ENCODE data around the gene WIPI1.

WIPI1 gene

GRCh38 chr17:68460146-68460545 lies 2.9 kb upstream of the WIPI1 start:
- H3K4ac ChIP-seq (ENCODE audit: low read depth, low read length) = no peak overlapping the region
- no peak for DNase-seq
- H3K27ac ChIP-seq (ENCODE audit: low read depth, low read length) = no peak overlapping the region
- no peak overlapping the region for H4K8ac ChIP-seq (ENCODE audit: low read depth, low read length)
- no peak overlapping the region for H3K4me2 ChIP-seq (ENCODE audit: low read length)
- H3K36me3 ChIP-seq (ENCODE audit: control insufficient read depth, insufficient read depth, low read length) = no peaks in the 10 kb centered on the region
- H4K5ac ChIP-seq (ENCODE audit: low read length) = no peak overlapping the region
- no peak overlapping the region for H2BK15ac ChIP-seq (replicated peaks; ENCODE audit: low read depth)
- no peak overlapping the region for H2BK120ac ChIP-seq (ENCODE audit: low read depth, low read length)
- no peak overlapping the region for H3K23ac ChIP-seq (ENCODE audit: low read length)
- peaks cover 5% of the 10 kb centered on the region for H3K4me1 ChIP-seq (ENCODE audit: control insufficient read depth, low read depth, low read length)
- no CpG with 5 or more reads among the region's 2 CpGs for WGBS (ENCODE audit: extremely low coverage, insufficient coverage, low lambda C conversion rate)
- no peak overlapping the region for H2BK5ac ChIP-seq (ENCODE audit: low read length)
- H3K79me2 ChIP-seq (ENCODE audit: control insufficient read depth, insufficient read depth, low read length) = no peaks in the 10 kb centered on the region
- H2AK5ac ChIP-seq (ENCODE audit: low read length) = no peak overlapping the region
- no peaks in the 10 kb centered on the region for H3K27me3 ChIP-seq (ENCODE audit: insufficient read depth, low read length, poor library complexity)
- H3K18ac ChIP-seq (ENCODE audit: low read length) = no peak overlapping the region
- H3K4me3 ChIP-seq (ENCODE audit: low read length) = no peak overlapping the region
- H3K56ac ChIP-seq (ENCODE audit: low read length) = no peak overlapping the region
- H3K9ac ChIP-seq (ENCODE audit: low read length) = no peak overlapping the region
- H3K79me1 ChIP-seq (ENCODE audit: low read length) = no peaks in the 10 kb centered on the region

DNA sequence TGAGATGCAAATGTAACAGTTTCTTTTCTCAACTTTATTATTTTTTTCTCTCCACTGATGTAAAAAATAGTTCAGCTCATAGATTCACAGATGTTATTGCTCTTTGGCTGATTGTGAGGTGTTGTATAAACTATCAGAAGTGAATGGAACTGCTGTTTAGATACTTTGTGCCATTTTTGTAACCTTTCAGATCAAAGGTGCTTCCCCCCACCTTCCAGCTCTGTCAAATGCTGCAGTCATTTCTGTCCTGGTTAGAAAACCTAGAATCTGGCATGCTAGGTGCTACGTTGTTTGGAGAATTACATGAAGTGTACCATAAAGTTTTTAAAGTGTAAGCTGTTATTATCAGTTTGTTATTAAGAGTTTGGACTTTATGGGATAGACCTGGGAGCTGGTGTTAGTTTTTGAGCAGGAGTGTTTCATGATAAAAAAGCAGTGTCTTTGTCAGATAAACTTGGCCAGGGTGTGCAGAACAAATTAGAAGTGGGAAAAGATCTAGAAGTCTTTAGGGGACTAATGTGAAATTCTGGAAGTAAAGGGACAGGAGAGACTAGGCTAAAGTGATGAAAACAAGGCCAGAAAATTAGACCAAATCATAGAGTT lies 1.8 kb upstream of the WIPI1 start:
- no peak for DNase-seq

DNA sequence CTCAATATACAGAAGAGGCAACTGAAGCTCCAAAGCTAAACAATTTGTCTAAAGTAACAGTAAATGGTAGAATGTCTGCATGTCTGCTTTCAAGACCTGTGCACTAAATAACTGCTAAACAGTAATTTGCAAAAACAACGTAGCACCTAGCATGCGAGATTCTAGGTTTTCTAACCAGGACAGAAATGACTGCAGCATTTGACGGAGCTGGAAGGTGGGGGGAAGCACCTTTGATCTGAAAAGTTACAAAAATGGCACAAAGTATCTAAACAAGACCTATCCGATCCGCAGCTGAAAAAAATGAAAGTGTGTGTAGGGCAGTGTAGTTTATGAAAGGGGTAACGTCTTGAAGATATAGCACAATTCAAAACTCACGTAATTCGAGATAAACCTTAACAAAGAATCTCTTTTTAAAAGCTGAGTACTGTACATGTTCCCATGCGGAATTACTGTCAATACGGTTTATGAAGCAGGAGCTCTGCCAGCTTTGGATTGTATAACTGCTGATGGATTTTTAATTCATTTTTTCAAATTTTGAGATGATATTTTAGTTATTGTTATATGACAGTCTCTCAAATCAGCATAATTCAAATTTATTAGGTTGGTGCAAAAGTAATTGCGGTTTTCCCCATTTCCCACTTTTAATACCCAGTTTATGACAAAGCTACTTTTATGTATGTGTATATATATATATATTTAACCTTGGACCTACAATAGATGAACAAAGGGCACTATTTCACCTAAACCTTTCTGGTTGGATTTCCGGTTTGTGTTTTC lies 1.2 kb upstream of the WIPI1 start:
- Histone ChIP-seq H2BK15ac (replicated peaks; ENCODE audit: low read depth) (no peak overlapping the region), H3K23ac (ENCODE audit: low read length) (no peak overlapping the region), H3K4ac (ENCODE audit: low read depth, low read length) (no peak overlapping the region), H3K4me2 (ENCODE audit: low read length) (peak overlapping the region; percentile 81), H3K18ac (ENCODE audit: low read length) (no peak overlapping the region), H2BK120ac (ENCODE audit: low read depth, low read length) (no peak overlapping the region), H3K79me1 (ENCODE audit: low read length) (no peaks in the 10 kb centered on the region), H3K36me3 (ENCODE audit: control insufficient read depth, insufficient read depth, low read length) (no peaks in the 10 kb centered on the region), H3K27me3 (ENCODE audit: insufficient read depth, low read length, poor library complexity) (no peaks in the 10 kb centered on the region), H3K56ac (ENCODE audit: low read length) (peak overlapping the region; percentile 38), H2BK5ac (ENCODE audit: low read length) (no peak overlapping the region), H4K8ac (ENCODE audit: low read depth, low read length) (no peak overlapping the region), H4K5ac (ENCODE audit: low read length) (no peak overlapping the region), H3K4me3 (ENCODE audit: low read length) (no peak overlapping the region), H3K9ac (ENCODE audit: low read length) (no peak overlapping the region), H3K79me2 (ENCODE audit: control insufficient read depth, insufficient read depth, low read length) (no peaks in the 10 kb centered on the region), H2AK5ac (ENCODE audit: low read length) (no peak overlapping the region), H3K4me1 (ENCODE audit: control insufficient read depth, low read depth, low read length) (peaks cover 5% of the 10 kb centered on the region), H3K27ac (ENCODE audit: low read depth, low read length) (no peak overlapping the region)
- WGBS (ENCODE audit: extremely low coverage, insufficient coverage, low lambda C conversion rate) = no CpG with 5 or more reads among the region's 12 CpGs
- DNase-seq = no peak

More for the DNA sequence above, 1.8 kb upstream of the WIPI1 start:
- H3K27me3 ChIP-seq (ENCODE audit: insufficient read depth, low read length, poor library complexity) = no peaks in the 10 kb centered on the region
- no peak overlapping the region for H3K18ac ChIP-seq (ENCODE audit: low read length)
- peaks cover 5% of the 10 kb centered on the region for H3K4me1 ChIP-seq (ENCODE audit: control insufficient read depth, low read depth, low read length)
- no peaks in the 10 kb centered on the region for H3K36me3 ChIP-seq (ENCODE audit: control insufficient read depth, insufficient read depth, low read length)
- no peak overlapping the region for H2BK120ac ChIP-seq (ENCODE audit: low read depth, low read length)
- H3K9ac ChIP-seq (ENCODE audit: low read length) = no peak overlapping the region
- H3K4me3 ChIP-seq (ENCODE audit: low read length) = no peak overlapping the region
- no peaks in the 10 kb centered on the region for H3K79me1 ChIP-seq (ENCODE audit: low read length)
- no peak overlapping the region for H2BK5ac ChIP-seq (ENCODE audit: low read length)
- H3K4me2 ChIP-seq (ENCODE audit: low read length) = no peak overlapping the region
- no peak overlapping the region for H3K4ac ChIP-seq (ENCODE audit: low read depth, low read length)
- no peak overlapping the region for H2AK5ac ChIP-seq (ENCODE audit: low read length)
- H4K8ac ChIP-seq (ENCODE audit: low read depth, low read length) = no peak overlapping the region
- no peak overlapping the region for H2BK15ac ChIP-seq (replicated peaks; ENCODE audit: low read depth)
- no peak overlapping the region for H3K56ac ChIP-seq (ENCODE audit: low read length)
- H4K5ac ChIP-seq (ENCODE audit: low read length) = no peak overlapping the region
- WGBS (ENCODE audit: extremely low coverage, insufficient coverage, low lambda C conversion rate) = no CpG with 5 or more reads among the region's 1 CpG
- H3K27ac ChIP-seq (ENCODE audit: low read depth, low read length) = no peak overlapping the region
- no peaks in the 10 kb centered on the region for H3K79me2 ChIP-seq (ENCODE audit: control insufficient read depth, insufficient read depth, low read length)
- no peak overlapping the region for H3K23ac ChIP-seq (ENCODE audit: low read length)

GRCh38 chr17:68457539-68458259 lies 403 bp upstream of the WIPI1 start:
- H2BK15ac ChIP-seq (replicated peaks; ENCODE audit: low read depth) = no peak overlapping the region

DNA sequence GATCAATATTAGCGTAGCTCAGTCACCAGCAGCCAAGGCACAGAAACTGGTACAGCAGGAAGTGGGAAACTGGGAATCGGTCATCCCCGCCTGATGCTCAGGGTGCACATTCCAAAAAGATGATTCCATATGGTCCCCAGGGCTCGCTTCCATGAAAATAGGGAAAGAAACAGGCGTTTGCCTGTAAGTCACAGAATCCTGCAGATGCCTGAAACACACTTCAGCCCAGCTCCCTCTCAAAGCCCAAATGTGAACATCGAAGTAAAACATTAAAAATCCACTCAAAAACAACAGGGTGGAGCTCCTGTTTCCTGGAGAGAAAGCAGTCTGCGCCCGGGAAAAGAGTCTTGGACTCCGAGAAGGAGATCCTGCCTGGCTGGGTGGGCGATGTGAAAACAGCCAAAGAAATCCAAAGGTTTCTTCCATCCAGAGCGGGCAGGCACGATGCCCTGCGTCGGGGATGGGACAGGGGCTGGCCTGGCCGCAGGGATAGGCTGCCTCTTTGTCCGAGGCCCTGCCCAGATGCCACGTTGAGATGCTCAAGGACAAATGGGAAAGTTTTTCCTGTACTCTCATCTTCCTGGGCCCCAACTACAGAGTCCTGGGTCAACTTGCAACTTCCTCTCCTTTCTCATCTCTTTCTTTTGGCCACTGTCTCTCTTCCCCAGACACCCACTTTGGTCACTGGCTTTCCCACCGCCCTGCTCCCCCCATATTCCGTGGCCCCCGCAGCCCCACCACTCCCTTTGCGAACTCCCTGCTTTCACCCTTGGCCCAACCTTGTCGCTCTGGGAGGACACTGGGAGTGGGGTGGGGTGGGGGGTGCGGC lies 743 bp downstream of the WIPI1 start:
- Histone ChIP-seq H4K5ac (ENCODE audit: low read length) (no peak overlapping the region), H2BK120ac (ENCODE audit: low read depth, low read length) (no peak overlapping the region), H3K27ac (ENCODE audit: low read depth, low read length) (no peak overlapping the region), H3K4ac (ENCODE audit: low read depth, low read length) (no peak overlapping the region), H2AK5ac (ENCODE audit: low read length) (no peak overlapping the region), H3K79me1 (ENCODE audit: low read length) (no peaks in the 10 kb centered on the region), H2BK5ac (ENCODE audit: low read length) (no peak overlapping the region), H2BK15ac (replicated peaks; ENCODE audit: low read depth) (no peak overlapping the region), H3K4me2 (ENCODE audit: low read length) (peak overlapping the region; percentile 84), H3K79me2 (ENCODE audit: control insufficient read depth, insufficient read depth, low read length) (no peaks in the 10 kb centered on the region), H3K4me1 (ENCODE audit: control insufficient read depth, low read depth, low read length) (peaks cover 3% of the 10 kb centered on the region), H3K23ac (ENCODE audit: low read length) (no peak overlapping the region), H3K36me3 (ENCODE audit: control insufficient read depth, insufficient read depth, low read length) (no peaks in the 10 kb centered on the region), H3K27me3 (ENCODE audit: insufficient read depth, low read length, poor library complexity) (no peaks in the 10 kb centered on the region), H3K9ac (ENCODE audit: low read length) (peak overlapping the region; percentile 76), H3K4me3 (ENCODE audit: low read length) (peak overlapping the region; percentile 44), H3K56ac (ENCODE audit: low read length) (peak overlapping the region; percentile 88), H3K18ac (ENCODE audit: low read length) (peak overlapping the region; percentile 8), H4K8ac (ENCODE audit: low read depth, low read length) (no peak overlapping the region)
- no CpG with 5 or more reads among the region's 23 CpGs for WGBS (ENCODE audit: extremely low coverage, insufficient coverage, low lambda C conversion rate)
- DNase-seq = peak; percentile 94

More at GRCh38 chr17:68457539-68458259, 403 bp upstream of the WIPI1 start:
- no peak overlapping the region for H3K18ac ChIP-seq (ENCODE audit: low read length)
- H3K4me1 ChIP-seq (ENCODE audit: control insufficient read depth, low read depth, low read length) = peaks cover 4% of the 10 kb centered on the region
- no peak overlapping the region for H4K5ac ChIP-seq (ENCODE audit: low read length)
- peak overlapping the region; percentile 43 for H3K4me3 ChIP-seq (ENCODE audit: low read length)
- H3K79me2 ChIP-seq (ENCODE audit: control insufficient read depth, insufficient read depth, low read length) = no peaks in the 10 kb centered on the region
- WGBS (ENCODE audit: extremely low coverage, insufficient coverage, low lambda C conversion rate) = no CpG with 5 or more reads among the region's 54 CpGs
- DNase-seq = peak; percentile 99
- no peak overlapping the region for H3K56ac ChIP-seq (ENCODE audit: low read length)
- H2BK120ac ChIP-seq (ENCODE audit: low read depth, low read length) = no peak overlapping the region
- H3K4ac ChIP-seq (ENCODE audit: low read depth, low read length) = no peak overlapping the region
- H2AK5ac ChIP-seq (ENCODE audit: low read length) = no peak overlapping the region
- H3K9ac ChIP-seq (ENCODE audit: low read length) = no peak overlapping the region
- H3K23ac ChIP-seq (ENCODE audit: low read length) = no peak overlapping the region
- H3K4me2 ChIP-seq (ENCODE audit: low read length) = peak overlapping the region; percentile 81
- no peaks in the 10 kb centered on the region for H3K27me3 ChIP-seq (ENCODE audit: insufficient read depth, low read length, poor library complexity)
- no peak overlapping the region for H4K8ac ChIP-seq (ENCODE audit: low read depth, low read length)
- no peaks in the 10 kb centered on the region for H3K36me3 ChIP-seq (ENCODE audit: control insufficient read depth, insufficient read depth, low read length)
- no peak overlapping the region for H3K27ac ChIP-seq (ENCODE audit: low read depth, low read length)
- H3K79me1 ChIP-seq (ENCODE audit: low read length) = no peaks in the 10 kb centered on the region
- H2BK5ac ChIP-seq (ENCODE audit: low read length) = no peak overlapping the region
